Transverse colon (tissue), 4 donors: ENCODE data around the gene ANO4. TPM values are rescaled to one million over a fixed set of nuclear protein-coding genes. Genes with fewer than 3 reads are reported as not detected.

Source experiments
- DNase-seq: peaks from one replicate; pipeline ENCODE4 v3.0.0-alpha.2; 2019
- H3K27ac ChIP-seq, 4 donors: fragments of 200-600 bp; sonication (generic); 2 replicates each; pipeline ENCODE4 v1.5.1; 2016 to 2018; ENCODE audit warnings: inconsistent platforms in 4 of 4
- H3K27me3 ChIP-seq: fragments of 200-600 bp; sonication (generic); 2 replicates; pipeline ENCODE4 v1.5.1; 2017; ENCODE audit warnings: inconsistent platforms
- H3K36me3 ChIP-seq, 4 donors: fragments of 200-600 bp; sonication (generic); 2 replicates each; pipeline ENCODE4 v1.5.1; 2017 to 2019; ENCODE audit warnings: inconsistent platforms in 4 of 4
- H3K4me1 ChIP-seq, 4 donors: fragments of 200-600 bp; sonication (generic); 2 replicates each; pipeline ENCODE4 v1.5.1; 2017 to 2020; ENCODE audit warnings: inconsistent platforms in 4 of 4
- H3K4me3 ChIP-seq, 4 donors: fragments of 200-600 bp; sonication (generic); 1 replicate in 1 of 4; 2 replicates in 3 of 4; pipeline versions ENCODE4 v1.5.1 to v1.6.1; 2017 to 2019; ENCODE audit warnings: inconsistent platforms in 4 of 4
- H3K9me3 ChIP-seq, 2 donors: fragments of 200-600 bp; sonication (generic); 2 replicates each; pipeline ENCODE4 v1.5.1; 2017 to 2019; ENCODE audit warnings: inconsistent platforms in 2 of 2
- EP300 ChIP-seq: sonication (generic); formaldehyde crosslinking; IDR thresholded peaks from one replicate; pipeline ENCODE4 v1.6.1; 2017; ENCODE audit warnings: antibody characterized with exemption, low read depth
- POLR2A ChIP-seq: fragments of 450-650 bp; IDR thresholded peaks from one replicate; pipeline ENCODE4 v1.6.1; 2016; ENCODE audit warnings: antibody characterized with exemption, mild to moderate bottlenecking, moderate library complexity
- POLR2AphosphoS5 ChIP-seq, 3 donors: sonication (generic); formaldehyde crosslinking; IDR thresholded peaks; one replicate each; pipeline ENCODE4 v1.6.1; 2016; ENCODE audit warnings: antibody characterized with exemption in 3 of 3
- WGBS, 2 donors: methylation state at CpG; one replicate each; pipeline ENCODE4 v1.1.5; 2018; ENCODE audit warnings: low coverage in 1 of 2; 5-methylcytosine and 5-hydroxymethylcytosine counted together
- in situ Hi-C, 4 donors: fragments of 200-750 bp; cut with MboI; loops; one replicate each; pipeline versions ENCODE4 v1.15.0 to v1.15.1; 2017; ENCODE audit warnings: low sequenced_read_pairs in 3 of 4, low pct_ligation_motif_present in 1 of 4, low pct_unique_long_range_greater_than_20kb in 1 of 4
- intact Hi-C: fragments of 100-400 bp; cut with DNase I; formaldehyde crosslinking; loops from one replicate; pipeline ENCODE4 v1.15.1; 2023; ENCODE audit warnings: low total_unique reads
- total RNA-seq, 4 donors: library from RNA; depleted of rRNA; stranded (reverse); fragments of >200 nt; gene quantifications; one replicate each; pipeline ENCODE4 v1.1.0, GENCODE V29; 2016
- TF ChIP-seq, protein P1 (sequence below), 5 experiments: fragments of 200-600 bp in 3 of 5; fragments of 450-650 bp in 2 of 5; sonication (generic) in 3 of 5; IDR thresholded peaks; 1 replicate in 2 of 5; 2 replicates in 3 of 5; pipeline ENCODE4 v1.5.1; 2016 to 2017; ENCODE audit warnings: antibody characterized with exemption in 5 of 5, inconsistent platforms in 3 of 5, mild to moderate bottlenecking in 2 of 5, moderate library complexity in 1 of 5

The ANO4 gene
- total RNA-seq, 4 donors from 2014 or later: 0.14 TPM; not detected in 3

GRCh38 chr12:101168001-101168400 is 373.4 kb downstream of the ANO4 start:
- in situ Hi-C loops: no loop called here

GRCh38 chr12:101172316-101172715 is 377.7 kb downstream of the ANO4 start:
- H3K36me3 ChIP-seq: no peaks in the 10 kb centered on the region

More at GRCh38 chr12:101168001-101168400, 373.4 kb downstream of the ANO4 start:
- Histone ChIP-seq H3K27ac (no peak overlapping the region), H3K4me1 (no peaks in the 10 kb centered on the region), H3K4me3 (no peak overlapping the region), H3K9me3 (no peaks in the 10 kb centered on the region), H3K36me3 (no peaks in the 10 kb centered on the region), H3K27me3 (no peaks in the 10 kb centered on the region)
- intact Hi-C loops: no loop called here
- WGBS, 2 donors: 79 to 88% methylated on average over 5 of the region's 5 CpGs
- DNase-seq: no peak
- TF ChIP-seq POLR2A (no peak), EP300 (no peak), POLR2AphosphoS5 (IDR thresholded peaks at IDR 0.05) (no peak)
- TF ChIP-seq, protein P1, sequence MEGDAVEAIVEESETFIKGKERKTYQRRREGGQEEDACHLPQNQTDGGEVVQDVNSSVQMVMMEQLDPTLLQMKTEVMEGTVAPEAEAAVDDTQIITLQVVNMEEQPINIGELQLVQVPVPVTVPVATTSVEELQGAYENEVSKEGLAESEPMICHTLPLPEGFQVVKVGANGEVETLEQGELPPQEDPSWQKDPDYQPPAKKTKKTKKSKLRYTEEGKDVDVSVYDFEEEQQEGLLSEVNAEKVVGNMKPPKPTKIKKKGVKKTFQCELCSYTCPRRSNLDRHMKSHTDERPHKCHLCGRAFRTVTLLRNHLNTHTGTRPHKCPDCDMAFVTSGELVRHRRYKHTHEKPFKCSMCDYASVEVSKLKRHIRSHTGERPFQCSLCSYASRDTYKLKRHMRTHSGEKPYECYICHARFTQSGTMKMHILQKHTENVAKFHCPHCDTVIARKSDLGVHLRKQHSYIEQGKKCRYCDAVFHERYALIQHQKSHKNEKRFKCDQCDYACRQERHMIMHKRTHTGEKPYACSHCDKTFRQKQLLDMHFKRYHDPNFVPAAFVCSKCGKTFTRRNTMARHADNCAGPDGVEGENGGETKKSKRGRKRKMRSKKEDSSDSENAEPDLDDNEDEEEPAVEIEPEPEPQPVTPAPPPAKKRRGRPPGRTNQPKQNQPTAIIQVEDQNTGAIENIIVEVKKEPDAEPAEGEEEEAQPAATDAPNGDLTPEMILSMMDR (IDR thresholded peaks at IDR 0.05): no peak

DNA sequence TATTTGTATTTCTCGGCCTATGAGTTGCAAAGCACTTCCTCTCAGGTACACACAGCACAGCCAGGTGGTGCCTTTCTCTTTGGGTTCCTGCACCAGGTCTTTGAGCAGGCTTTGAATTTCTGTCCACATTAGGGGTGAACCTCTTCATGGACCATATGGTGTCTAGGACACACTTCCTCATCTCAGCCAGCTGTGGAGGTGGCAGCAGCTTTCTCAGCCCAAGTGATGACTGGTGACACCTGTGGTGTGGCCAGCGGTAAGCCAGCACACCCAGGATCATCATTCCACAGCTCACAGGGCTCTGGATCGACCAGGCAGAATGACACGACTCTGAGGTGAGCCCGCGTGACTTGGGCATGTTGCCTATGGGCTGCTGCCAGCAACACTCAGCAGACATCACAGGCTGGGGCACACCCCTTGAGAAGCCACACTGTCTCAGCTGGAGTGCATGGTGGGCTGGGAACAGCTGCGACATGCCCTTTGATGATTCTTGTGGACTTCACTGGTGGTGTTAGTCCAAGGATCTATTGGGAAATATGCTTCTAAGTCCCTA is 378.7 kb downstream of the ANO4 start:
- Histone ChIP-seq H3K4me1 (no peaks in the 10 kb centered on the region), H3K27me3 (no peaks in the 10 kb centered on the region), H3K9me3 (no peaks in the 10 kb centered on the region), H3K4me3 (no peak overlapping the region), H3K27ac (no peak overlapping the region), H3K36me3 (no peaks in the 10 kb centered on the region)
- TF ChIP-seq POLR2A (no peak), POLR2AphosphoS5 (IDR thresholded peaks at IDR 0.05) (no peak), EP300 (no peak)
- TF ChIP-seq, protein P1 (IDR thresholded peaks at IDR 0.05): no peak
- in situ Hi-C loops (no loop called here), intact Hi-C loops (no loop called here)
- WGBS, 2 donors: 92% methylated on average over 7 of the region's 7 CpGs; no CpG with 5 or more reads in 1 of the 2 donors
- no peak for DNase-seq

More at GRCh38 chr12:101172316-101172715, 377.7 kb downstream of the ANO4 start:
- Histone ChIP-seq H3K4me1 (no peaks in the 10 kb centered on the region), H3K27ac (no peak overlapping the region), H3K9me3 (no peaks in the 10 kb centered on the region), H3K4me3 (no peak overlapping the region), H3K27me3 (no peaks in the 10 kb centered on the region)
- WGBS, 2 donors: 37 to 50% methylated on average over 2 to 5 of the region's 5 CpGs
- peak; percentile 21 for DNase-seq
- intact Hi-C loops (no loop called here), in situ Hi-C loops (no loop called here)
- TF ChIP-seq EP300: no peak
- no peak for TF ChIP-seq POLR2A
- no peak for TF ChIP-seq POLR2AphosphoS5 (IDR thresholded peaks at IDR 0.05)
- TF ChIP-seq, protein P1 (IDR thresholded peaks at IDR 0.05): no peak

DNA sequence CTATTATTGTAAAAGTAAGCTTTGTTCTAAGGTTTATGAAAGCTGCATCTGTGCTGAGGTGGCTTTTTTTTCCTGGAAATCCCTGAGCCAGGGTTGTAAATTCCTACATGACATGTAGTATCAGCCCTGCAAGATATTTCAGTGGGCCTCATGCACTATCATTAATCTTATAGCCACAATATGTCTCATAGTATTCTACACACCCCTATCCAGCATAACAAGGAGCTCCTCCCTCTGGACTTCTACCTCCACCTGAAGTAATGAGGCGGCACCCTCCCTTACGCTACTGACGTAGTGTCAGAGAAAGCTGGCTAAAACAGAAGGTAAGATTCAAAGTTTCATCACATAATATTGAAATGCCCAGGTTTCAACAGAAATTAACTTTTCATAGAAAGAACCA is 380.0 kb downstream of the ANO4 start:
- 40 to 59% methylated on average over 3 of the region's 3 CpGs for WGBS, 2 donors
- Histone ChIP-seq H3K36me3 (no peaks in the 10 kb centered on the region), H3K27me3 (no peaks in the 10 kb centered on the region), H3K4me1 (no peaks in the 10 kb centered on the region), H3K27ac (no peak overlapping the region), H3K9me3 (no peaks in the 10 kb centered on the region), H3K4me3 (no peak overlapping the region)
- DNase-seq: peak; percentile 48
- in situ Hi-C loops: no loop called here
- TF ChIP-seq, protein P1 (IDR thresholded peaks at IDR 0.05): no peak
- TF ChIP-seq POLR2A (no peak), POLR2AphosphoS5 (IDR thresholded peaks at IDR 0.05) (no peak), EP300 (no peak)
- intact Hi-C loops: no loop called here

Other genes with a start within 250 kb of the ANO4 start
- 10 to 100 TPM in 2 of 4 donors, 1 to 10 TPM in 1, under 1 TPM in 1; 0.80 to 15.7 (median 7.6) TPM for gene GAS2L3, start 221.1 kb upstream of the ANO4 start, total RNA-seq